OCI-LY1 (cell line): Measurements from ENCODE around the gene IL26.
"Not testable (repeated sequence)": the region's sequence is repeated elsewhere in the genome, so short reads cannot be mapped to it uniquely, and the experiment has no call there.

Source experiments
- EZH2 ChIP-seq: fragments of 200-600 bp; sonication (generic), shearing (Covaris generic); IDR thresholded peaks from 2 replicates; pipeline ENCODE4 v1.8.0; 2017; ENCODE audit warnings: borderline replicate concordance, mixed run types, mild to moderate bottlenecking, antibody characterized with exemption, low read length, moderate library complexity, mixed read lengths
- TF ChIP-seq, protein P1 (sequence below): fragments of 200-600 bp; sonication (generic), shearing (Covaris generic); IDR thresholded peaks from 2 replicates; pipeline ENCODE4 v1.5.1; 2017; ENCODE audit warnings: mild to moderate bottlenecking, antibody characterized with exemption, low read length, moderate library complexity, mixed read lengths

DNA sequence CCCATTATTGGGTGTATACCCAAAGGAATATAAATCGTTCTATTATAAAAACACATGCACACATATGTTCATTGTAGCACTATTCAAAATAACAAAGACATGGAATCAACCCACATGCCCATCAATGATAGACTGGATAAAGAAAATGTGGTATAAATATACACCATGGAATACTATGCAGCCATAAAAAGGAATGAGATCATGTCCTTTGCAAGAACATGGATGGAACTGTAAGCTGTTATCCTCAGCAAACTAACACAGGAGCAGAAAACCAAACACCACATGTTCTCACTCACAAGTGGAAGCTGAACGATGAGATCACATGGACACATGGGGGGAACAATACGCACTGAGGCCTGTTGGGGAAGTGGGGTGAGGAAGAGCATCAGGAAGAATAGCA lies 50.8 kb downstream of the IL26 start:
- TF ChIP-seq, protein P1, sequence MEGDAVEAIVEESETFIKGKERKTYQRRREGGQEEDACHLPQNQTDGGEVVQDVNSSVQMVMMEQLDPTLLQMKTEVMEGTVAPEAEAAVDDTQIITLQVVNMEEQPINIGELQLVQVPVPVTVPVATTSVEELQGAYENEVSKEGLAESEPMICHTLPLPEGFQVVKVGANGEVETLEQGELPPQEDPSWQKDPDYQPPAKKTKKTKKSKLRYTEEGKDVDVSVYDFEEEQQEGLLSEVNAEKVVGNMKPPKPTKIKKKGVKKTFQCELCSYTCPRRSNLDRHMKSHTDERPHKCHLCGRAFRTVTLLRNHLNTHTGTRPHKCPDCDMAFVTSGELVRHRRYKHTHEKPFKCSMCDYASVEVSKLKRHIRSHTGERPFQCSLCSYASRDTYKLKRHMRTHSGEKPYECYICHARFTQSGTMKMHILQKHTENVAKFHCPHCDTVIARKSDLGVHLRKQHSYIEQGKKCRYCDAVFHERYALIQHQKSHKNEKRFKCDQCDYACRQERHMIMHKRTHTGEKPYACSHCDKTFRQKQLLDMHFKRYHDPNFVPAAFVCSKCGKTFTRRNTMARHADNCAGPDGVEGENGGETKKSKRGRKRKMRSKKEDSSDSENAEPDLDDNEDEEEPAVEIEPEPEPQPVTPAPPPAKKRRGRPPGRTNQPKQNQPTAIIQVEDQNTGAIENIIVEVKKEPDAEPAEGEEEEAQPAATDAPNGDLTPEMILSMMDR: not testable (repeated sequence)
- TF ChIP-seq EZH2: not testable (repeated sequence)
